HepG2 (cell line): ENCODE results near the gene NCOA4. TPM values are rescaled to one million over a fixed set of nuclear protein-coding genes. Genes with fewer than 3 reads are reported as not detected.

Experiments
- DNMT3B ChIP-seq: conservative IDR thresholded peaks from 2 replicates; pipeline ENCODE4 v1.6.1; 2016; ENCODE audit warnings: missing biosample characterization, control low read depth
- IKZF1 ChIP-seq: fragments of 450-650 bp; IDR thresholded peaks from 2 replicates; pipeline ENCODE4 v1.7.1; 2016
- MED8 ChIP-seq: sonication (generic); formaldehyde crosslinking; IDR thresholded peaks from 2 replicates; pipeline ENCODE4 v1.8.1; 2023; ENCODE audit warnings: mild to moderate bottlenecking, missing genetic modification reagents; ENCODE audit not compliant: insufficient replicate concordance
- NCOA5 ChIP-seq: sonication (generic); formaldehyde crosslinking; IDR thresholded peaks from 2 replicates; pipeline ENCODE4 v1.4.0; 2020; ENCODE audit warnings: missing genetic modification reagents
- SP2 ChIP-seq: sonication (generic); formaldehyde crosslinking; IDR thresholded peaks from 2 replicates; pipeline ENCODE4 v1.5.1; 2020; ENCODE audit warnings: mild to moderate bottlenecking, missing genetic modification reagents
- TEAD3 ChIP-seq: optimal IDR thresholded peaks from 2 replicates; pipeline ENCODE3; 2016; ENCODE audit warnings: borderline replicate concordance
- ZNF44 ChIP-seq: sonication (generic); formaldehyde crosslinking; IDR thresholded peaks from 2 replicates; pipeline ENCODE4 v1.5.1; 2020; ENCODE audit warnings: mild to moderate bottlenecking, missing genetic modification reagents
- ZNF468 ChIP-seq: sonication (generic); formaldehyde crosslinking; IDR thresholded peaks from 2 replicates; pipeline ENCODE4 v1.8.0; 2022; ENCODE audit warnings: mild to moderate bottlenecking, moderate library complexity, missing genetic modification reagents
- polyA plus RNA-seq, 8 experiments: library from polyadenylated mRNA; depleted of rRNA in 3 of 8; stranded (reverse) in 7 of 8; unstranded in 1 of 8; fragments of >200 nt; fragmentation: Illumina TruSeq in 4 of 8; extraction: Trizol in 4 of 8; gene quantifications; 2 replicates each; pipeline versions ENCODE4 v1.2.1 to v1.2.3, GENCODE V29; 2011 to 2016; ENCODE audit warnings: low read depth in 4 of 8, missing spikeins in 1 of 8, mixed read lengths in 1 of 8; ENCODE audit not compliant: insufficient read depth in 1 of 8
- total RNA-seq, 5 experiments: library from RNA; depleted of rRNA; stranded (reverse); fragments of >200 nt; fragmentation: Illumina TruSeq; extraction: Trizol; gene quantifications; 2 replicates each; pipeline ENCODE4 v1.2.3, GENCODE V29; 2016; ENCODE audit warnings: low read depth in 1 of 5
- TF ChIP-seq, protein P1 (sequence below): sonication (generic); formaldehyde crosslinking; IDR thresholded peaks from 2 replicates; pipeline ENCODE4 v1.8.1; 2023; ENCODE audit warnings: mild to moderate bottlenecking, missing genetic modification reagents
- TF ChIP-seq, protein P2 (sequence below): sonication (generic); formaldehyde crosslinking; IDR thresholded peaks from 2 replicates; pipeline ENCODE4 v1.4.0; 2020; ENCODE audit warnings: mild to moderate bottlenecking, missing genetic modification reagents
- TF ChIP-seq, protein P3 (sequence below): IDR thresholded peaks from 2 replicates; pipeline ENCODE4 v1.6.1; 2016; ENCODE audit warnings: missing compliant biosample characterization, missing genetic modification reagents, borderline replicate concordance
- TF ChIP-seq, protein P4 (sequence below), 2 experiments: fragments of 450-650 bp in 1 of 2; sonication (generic) in 1 of 2; formaldehyde crosslinking in 1 of 2; IDR thresholded peaks; 2 replicates each; pipeline versions ENCODE4 v1.6.1 to v1.8.0; 2016 to 2022; ENCODE audit warnings: antibody characterized with exemption in 1 of 2, mild to moderate bottlenecking in 1 of 2, missing genetic modification reagents in 1 of 2
- TF ChIP-seq, protein P5 (sequence below): sonication (generic); formaldehyde crosslinking; conservative IDR thresholded peaks from 2 replicates; pipeline ENCODE4 v1.5.0; 2020; ENCODE audit warnings: missing genetic modification reagents

Gene NCOA4
- total and polyA plus RNA-seq, 2 of the 13 experiments (the other 11 are each of a cell fraction or from before 2014, with no cell fraction given), result 306 to 400 TPM

DNA sequence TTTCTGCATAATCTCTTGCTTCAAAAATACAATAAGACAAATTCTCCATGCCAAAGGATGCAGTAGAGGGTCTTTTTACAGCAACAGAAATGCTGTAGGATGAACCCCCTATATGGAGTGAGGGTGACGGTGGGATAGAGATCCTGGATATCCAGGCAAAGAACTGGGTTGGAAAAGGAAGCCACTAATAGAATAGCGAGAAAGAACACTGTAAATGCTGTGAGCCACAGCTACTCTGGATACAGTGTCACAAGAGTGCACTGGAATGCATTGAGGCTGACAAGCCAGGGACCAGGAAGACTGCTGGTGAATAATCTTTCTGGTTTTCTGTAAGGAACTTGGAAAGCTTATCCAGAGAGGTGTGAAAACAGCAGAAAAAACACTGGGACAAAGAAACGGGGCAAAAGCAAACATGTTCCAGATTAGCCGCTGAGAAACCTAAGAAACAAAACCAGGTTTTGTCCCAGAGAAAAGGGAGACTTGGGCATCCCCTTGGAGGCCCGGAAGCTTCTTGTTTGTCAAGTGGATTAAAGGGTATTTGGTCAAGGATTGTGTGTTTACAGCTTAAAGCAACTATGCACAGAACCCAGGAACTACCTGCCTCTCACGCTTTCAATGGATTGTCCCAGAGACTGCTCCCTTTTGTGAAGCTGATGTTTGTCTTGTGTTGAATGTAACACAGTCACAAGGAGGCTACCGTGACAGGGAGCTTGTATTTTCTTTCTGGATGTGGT is 21.8 kb upstream of the NCOA4 start (continued):
- TF ChIP-seq, protein P1, sequence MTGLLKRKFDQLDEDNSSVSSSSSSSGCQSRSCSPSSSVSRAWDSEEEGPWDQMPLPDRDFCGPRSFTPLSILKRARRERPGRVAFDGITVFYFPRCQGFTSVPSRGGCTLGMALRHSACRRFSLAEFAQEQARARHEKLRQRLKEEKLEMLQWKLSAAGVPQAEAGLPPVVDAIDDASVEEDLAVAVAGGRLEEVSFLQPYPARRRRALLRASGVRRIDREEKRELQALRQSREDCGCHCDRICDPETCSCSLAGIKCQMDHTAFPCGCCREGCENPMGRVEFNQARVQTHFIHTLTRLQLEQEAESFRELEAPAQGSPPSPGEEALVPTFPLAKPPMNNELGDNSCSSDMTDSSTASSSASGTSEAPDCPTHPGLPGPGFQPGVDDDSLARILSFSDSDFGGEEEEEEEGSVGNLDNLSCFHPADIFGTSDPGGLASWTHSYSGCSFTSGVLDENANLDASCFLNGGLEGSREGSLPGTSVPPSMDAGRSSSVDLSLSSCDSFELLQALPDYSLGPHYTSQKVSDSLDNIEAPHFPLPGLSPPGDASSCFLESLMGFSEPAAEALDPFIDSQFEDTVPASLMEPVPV, result 0 out of 2 replicates have a peak, but pooled peaks have one; percentile 61
- TF ChIP-seq, protein P2, sequence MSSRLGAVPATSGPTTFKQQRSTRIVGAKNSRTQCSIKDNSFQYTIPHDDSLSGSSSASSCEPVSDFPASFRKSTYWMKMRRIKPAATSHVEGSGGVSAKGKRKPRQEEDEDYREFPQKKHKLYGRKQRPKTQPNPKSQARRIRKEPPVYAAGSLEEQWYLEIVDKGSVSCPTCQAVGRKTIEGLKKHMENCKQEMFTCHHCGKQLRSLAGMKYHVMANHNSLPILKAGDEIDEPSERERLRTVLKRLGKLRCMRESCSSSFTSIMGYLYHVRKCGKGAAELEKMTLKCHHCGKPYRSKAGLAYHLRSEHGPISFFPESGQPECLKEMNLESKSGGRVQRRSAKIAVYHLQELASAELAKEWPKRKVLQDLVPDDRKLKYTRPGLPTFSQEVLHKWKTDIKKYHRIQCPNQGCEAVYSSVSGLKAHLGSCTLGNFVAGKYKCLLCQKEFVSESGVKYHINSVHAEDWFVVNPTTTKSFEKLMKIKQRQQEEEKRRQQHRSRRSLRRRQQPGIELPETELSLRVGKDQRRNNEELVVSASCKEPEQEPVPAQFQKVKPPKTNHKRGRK (CRISPR knock-in tag), result no peak
- 0 out of 2 replicates have a peak, but pooled peaks have one; percentile 29 for TF ChIP-seq ZNF44 (CRISPR knock-in tag)
- no peak; the same call in 1 of the 2 replicates for TF ChIP-seq DNMT3B (CRISPR knock-in tag)
- no peak for TF ChIP-seq SP2 (CRISPR knock-in tag)
- TF ChIP-seq IKZF1, result no peak
- TF ChIP-seq, protein P3, sequence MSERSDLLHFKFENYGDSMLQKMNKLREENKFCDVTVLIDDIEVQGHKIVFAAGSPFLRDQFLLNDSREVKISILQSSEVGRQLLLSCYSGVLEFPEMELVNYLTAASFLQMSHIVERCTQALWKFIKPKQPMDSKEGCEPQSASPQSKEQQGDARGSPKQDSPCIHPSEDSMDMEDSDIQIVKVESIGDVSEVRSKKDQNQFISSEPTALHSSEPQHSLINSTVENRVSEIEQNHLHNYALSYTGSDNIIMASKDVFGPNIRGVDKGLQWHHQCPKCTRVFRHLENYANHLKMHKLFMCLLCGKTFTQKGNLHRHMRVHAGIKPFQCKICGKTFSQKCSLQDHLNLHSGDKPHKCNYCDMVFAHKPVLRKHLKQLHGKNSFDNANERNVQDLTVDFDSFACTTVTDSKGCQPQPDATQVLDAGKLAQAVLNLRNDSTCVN, result peak; percentile 98
- no peak for TF ChIP-seq NCOA5
- TF ChIP-seq MED8 (CRISPR knock-in tag), result peak; percentile 86
- peak; percentile 90 for TF ChIP-seq TEAD3
- no peak for TF ChIP-seq ZNF468 (CRISPR knock-in tag)
- TF ChIP-seq, protein P4, sequence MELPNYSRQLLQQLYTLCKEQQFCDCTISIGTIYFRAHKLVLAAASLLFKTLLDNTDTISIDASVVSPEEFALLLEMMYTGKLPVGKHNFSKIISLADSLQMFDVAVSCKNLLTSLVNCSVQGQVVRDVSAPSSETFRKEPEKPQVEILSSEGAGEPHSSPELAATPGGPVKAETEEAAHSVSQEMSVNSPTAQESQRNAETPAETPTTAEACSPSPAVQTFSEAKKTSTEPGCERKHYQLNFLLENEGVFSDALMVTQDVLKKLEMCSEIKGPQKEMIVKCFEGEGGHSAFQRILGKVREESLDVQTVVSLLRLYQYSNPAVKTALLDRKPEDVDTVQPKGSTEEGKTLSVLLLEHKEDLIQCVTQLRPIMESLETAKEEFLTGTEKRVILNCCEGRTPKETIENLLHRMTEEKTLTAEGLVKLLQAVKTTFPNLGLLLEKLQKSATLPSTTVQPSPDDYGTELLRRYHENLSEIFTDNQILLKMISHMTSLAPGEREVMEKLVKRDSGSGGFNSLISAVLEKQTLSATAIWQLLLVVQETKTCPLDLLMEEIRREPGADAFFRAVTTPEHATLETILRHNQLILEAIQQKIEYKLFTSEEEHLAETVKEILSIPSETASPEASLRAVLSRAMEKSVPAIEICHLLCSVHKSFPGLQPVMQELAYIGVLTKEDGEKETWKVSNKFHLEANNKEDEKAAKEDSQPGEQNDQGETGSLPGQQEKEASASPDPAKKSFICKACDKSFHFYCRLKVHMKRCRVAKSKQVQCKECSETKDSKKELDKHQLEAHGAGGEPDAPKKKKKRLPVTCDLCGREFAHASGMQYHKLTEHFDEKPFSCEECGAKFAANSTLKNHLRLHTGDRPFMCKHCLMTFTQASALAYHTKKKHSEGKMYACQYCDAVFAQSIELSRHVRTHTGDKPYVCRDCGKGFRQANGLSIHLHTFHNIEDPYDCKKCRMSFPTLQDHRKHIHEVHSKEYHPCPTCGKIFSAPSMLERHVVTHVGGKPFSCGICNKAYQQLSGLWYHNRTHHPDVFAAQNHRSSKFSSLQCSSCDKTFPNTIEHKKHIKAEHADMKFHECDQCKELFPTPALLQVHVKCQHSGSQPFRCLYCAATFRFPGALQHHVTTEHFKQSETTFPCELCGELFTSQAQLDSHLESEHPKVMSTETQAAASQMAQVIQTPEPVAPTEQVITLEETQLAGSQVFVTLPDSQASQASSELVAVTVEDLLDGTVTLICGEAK (IDR thresholded peaks at IDR 0.05), result no peak
- TF ChIP-seq, protein P4 (CRISPR knock-in tag; IDR thresholded peaks at IDR 0.05), result peak; percentile 63; the same call in 1 of the 2 replicates
- TF ChIP-seq, protein P5, sequence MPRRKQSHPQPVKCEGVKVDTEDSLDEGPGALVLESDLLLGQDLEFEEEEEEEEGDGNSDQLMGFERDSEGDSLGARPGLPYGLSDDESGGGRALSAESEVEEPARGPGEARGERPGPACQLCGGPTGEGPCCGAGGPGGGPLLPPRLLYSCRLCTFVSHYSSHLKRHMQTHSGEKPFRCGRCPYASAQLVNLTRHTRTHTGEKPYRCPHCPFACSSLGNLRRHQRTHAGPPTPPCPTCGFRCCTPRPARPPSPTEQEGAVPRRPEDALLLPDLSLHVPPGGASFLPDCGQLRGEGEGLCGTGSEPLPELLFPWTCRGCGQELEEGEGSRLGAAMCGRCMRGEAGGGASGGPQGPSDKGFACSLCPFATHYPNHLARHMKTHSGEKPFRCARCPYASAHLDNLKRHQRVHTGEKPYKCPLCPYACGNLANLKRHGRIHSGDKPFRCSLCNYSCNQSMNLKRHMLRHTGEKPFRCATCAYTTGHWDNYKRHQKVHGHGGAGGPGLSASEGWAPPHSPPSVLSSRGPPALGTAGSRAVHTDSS, result no peak
